HG03565 (cell line): ENCODE results near the gene CRY1.
"Not testable (repeated sequence)": the region's sequence is repeated elsewhere in the genome, so short reads cannot be mapped to it uniquely, and the experiment has no call there.

Experiments
- ATAC-seq: cut with Tn5 transposase; IDR thresholded peaks from one replicate; pipeline ENCODE4 v1.9.1; 2021; ENCODE audit warnings: mild to moderate bottlenecking, moderate library complexity; ENCODE audit not compliant: unreplicated experiment

Gene CRY1

DNA sequence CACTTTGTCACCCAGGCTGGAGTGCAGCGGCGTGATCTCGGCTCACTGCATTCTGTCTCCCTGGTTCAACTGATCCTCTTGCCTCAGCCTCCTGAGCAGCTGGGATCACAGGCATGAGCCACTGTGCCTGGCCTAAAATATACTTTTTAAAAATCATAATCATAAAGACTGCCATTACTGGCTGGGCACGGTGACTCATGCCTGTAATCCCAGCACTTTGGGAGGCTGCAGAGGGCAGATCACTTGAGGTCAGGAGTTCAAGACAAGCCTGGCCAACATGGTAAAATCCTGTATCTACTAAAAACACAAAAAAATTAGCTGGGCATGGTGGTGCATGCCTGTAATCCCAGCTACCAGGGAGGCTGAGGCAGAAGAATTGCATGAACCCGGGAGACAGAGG, 20.1 kb downstream of the CRY1 start:
- not testable (repeated sequence) for ATAC-seq

DNA sequence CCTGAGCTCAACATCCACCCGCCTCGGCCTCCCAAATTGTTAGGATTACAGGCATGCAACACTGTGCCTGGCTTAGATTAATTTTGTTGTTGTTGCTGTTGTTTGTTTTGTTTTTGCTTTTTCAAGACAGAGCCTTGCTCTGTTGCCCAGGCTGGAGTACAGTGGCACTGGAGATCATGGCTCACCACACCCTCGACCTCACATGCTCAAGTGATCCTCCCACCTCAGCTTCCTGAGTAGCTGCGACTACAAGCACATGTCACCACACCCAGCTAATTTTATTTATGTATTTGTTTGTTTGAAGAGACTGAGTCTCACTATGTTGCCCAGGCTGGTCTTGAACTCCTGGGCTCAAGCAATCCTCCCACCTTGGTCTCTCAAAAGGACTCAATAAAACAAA, 26.7 kb downstream of the CRY1 start:
- no peak for ATAC-seq

DNA sequence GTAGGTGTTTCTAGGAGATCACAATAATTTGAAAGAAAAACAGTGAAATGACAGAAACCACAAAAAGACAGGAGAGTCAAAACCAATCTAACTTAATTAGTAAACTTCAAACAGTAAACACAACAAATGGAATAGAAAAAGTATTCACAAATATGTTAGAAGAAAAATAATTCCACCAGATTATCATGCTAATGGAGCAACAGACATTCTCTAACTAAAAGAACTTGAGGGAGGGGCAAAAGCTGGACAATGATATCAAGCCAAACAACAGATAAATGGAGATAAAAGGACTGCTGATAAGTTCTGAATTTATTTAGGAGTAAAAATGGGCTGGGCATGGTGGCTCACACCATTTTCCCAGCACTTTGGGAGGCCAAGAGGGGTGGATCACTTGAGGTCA, 28.7 kb downstream of the CRY1 start:
- ATAC-seq, result no peak

DNA sequence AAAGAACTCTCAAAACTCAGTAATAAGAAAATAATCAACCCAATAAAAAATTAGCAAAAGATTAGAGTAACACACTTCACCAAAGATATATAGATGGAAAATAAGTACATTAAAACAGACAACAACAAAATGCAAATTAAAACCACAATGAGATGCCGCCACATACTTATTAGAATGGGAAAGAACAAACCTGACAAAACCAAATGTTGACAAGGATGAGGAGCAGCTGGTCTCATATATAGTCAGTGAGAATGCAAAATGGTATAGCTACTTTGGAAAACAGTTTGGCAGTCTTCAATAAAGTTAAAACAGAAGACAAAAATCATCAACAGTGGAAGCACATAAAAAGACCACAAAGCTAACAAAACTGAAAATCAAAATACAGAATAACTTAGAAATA, 29.1 kb downstream of the CRY1 start:
- ATAC-seq, result no peak

DNA sequence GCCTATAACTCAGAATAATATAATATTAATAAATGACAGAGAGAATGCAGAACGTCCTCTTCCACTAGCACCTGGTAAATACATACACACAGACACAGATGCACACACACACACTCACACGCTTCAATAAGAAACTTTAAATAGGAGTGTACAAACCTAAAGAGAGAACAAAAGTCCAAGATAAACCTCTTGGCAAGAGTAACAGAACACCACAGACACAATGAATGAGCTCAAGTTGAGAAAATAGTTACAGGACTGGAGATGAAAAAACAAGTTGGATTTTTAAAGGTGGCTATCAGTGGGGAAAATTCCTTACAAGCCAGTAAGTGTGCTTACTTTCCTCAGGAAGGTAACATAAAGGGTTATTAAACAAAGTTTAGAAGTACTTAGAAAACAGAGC, 35.2 kb downstream of the CRY1 start:
- no peak for ATAC-seq

DNA sequence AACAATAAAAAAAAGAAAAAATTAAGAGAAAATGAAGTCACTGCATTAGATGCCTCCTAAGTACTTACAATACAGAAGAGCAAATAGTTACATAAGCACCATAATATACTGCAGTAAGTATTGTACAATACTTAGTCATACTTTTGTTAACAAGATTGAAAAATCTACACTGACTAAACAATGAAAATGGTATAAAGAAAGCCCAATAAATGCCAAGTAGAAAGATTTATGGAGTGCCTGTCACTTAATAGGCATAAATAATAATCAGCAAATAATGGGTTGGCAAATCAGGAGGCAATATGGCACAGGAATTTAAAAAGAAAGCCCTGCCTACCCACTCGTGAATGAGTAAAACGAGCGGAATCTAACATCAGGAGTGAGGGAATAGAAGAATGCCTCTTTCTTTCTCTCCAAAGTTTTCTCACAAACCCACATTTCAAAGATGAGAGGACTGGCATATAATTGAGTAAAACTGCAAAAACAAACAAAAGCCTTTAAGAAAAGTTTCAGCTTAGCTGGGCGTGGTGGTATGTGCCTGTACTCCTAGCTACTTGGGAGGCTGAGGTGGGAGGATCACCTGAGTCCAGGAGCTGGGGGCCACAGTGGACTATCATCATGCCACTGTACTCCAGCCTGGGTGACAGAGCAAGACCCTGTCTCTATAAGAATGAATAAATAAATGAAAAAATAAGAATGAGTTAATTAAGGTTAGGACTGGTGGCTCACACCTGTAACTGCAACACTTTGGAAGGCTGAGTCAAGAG, 36.1 kb downstream of the CRY1 start:
- ATAC-seq, result no peak

DNA sequence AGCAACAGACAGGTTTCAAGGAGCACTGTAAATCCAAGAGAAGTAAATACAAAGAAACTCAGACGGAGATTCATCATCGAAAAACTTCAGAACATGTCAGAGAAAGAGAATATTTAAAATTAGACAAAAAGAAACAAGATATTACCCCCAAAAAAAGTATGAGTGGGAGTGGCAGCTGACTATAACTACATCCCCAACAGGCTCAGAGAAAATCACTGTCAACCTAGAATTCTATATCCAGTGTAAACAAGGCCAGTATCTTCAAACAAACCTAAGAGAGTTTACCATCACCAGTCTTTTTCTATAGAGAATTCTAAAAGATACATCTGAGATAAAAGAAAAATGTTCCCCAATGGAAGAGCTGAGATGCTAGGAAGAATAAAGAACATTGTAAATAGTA, 39.6 kb downstream of the CRY1 start:
- ATAC-seq, result no peak

DNA sequence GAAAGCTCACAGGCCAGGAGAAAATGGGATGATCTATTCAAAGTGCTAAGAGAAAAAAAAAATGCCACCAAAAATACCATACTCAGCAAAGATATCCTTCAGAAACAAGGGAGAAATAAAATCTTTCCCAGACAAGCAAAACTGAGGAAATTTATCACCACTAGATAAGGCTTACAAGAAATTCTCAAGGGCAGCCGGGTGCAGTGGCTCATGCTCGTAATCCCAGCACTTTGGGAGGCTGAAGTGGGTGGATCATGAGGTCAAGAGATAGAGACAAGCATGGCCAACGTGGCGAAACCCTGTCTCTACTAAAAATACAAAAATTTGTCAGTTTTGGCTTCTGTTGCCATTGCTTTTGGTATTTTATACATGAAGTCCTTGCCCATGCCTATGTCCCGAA, 48.2 kb downstream of the CRY1 start:
- no peak for ATAC-seq

DNA sequence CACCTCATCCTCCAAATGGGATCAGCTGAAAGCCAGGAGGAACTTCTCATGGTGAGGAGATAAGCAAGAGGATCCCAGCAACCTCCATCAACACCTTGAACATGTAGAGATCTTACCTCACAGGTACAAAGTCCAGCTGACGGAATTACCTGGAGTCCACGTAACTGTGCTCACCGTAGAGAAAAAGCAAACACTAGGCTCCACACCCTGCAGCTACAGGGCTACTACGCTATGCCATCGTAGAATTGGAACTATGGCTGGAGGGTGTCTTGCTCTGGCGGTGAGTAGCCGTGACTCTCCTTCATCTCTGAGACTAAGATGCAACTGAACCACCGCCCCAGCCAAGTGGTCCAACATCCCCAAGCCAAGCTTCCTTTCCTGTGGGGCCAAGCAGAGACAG, 50.5 kb downstream of the CRY1 start:
- no peak for ATAC-seq

DNA sequence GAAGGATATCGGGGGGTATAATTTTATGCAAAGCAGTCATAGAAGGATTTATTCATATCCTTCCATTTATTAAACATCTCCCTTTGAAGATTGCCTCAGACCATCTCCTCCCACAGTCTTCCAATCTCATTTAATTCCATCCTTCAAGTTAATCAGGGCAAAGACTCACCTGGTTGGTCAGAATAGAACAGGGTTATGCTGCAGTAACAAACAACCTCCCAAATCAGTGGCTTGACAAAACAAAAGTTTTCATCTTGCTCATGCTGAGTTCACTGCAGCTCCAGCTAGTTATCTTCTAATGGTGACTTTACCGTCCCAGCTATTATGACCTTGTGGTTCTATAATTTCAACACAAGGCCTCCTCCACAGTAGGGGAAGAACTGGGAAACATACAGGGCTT, 57.6 kb downstream of the CRY1 start:
- ATAC-seq, result no peak

DNA sequence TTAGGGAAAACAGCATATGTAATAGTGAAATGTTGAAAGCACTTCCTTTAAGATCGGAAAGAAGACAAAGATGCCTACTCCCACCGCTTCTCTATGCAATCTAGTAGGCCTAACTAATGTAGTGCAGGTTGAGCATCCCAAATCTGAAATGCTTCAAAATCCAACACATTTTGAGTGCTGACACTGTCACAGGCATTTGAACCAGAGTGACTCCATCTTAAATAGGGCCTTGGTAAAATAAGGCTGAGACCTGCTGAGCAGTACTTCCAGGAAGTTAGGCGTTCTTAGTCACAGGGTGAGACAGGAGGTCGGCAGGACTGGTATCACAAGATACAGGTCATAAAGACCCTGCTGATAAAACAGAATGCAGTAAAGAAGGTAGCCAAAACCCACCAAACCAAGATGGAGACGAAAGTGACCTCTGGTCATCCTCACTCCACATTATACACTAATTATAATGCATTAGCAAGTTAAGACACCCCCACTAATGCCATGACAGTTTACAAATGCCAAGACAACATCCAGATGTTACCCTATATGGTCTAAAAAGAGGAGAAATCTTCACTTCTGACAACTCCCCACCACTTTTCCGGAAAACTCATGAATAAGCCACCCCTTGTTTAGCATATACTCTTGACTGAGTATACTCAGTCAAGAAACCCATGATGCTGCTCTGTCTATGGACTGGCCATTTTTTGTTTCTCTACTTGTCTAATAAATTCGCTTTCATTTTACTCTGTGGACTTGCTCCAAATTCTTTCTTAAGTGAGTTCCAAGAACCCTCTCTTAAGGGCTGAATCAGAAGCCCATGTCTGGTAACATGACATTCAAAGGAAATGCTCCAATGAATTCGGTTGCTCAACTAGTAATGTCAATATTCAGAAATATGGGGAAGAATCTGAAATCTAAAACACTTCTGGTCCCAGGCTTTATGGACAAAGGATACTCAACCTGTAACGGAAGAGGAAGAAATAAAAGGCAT, 59.3 kb downstream of the CRY1 start:
- no peak for ATAC-seq

DNA sequence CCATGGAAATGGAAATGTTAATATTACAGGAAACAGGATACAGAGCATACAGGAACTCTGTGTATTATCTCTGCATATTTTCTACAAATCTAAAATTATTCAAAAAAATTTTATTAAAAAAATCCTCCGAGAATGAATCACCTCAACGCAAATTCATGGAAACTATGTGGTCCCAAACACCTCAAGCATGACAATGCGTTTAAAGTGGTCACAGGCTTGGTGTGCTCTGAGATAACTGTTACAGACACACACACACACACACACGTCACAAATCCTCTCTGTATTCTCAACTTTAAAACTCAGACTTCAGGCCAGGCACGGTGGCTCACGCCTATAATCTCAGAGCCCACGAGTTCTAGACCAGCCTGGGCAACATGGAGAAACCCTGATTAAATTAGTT, 61.1 kb downstream of the CRY1 start:
- no peak for ATAC-seq

DNA sequence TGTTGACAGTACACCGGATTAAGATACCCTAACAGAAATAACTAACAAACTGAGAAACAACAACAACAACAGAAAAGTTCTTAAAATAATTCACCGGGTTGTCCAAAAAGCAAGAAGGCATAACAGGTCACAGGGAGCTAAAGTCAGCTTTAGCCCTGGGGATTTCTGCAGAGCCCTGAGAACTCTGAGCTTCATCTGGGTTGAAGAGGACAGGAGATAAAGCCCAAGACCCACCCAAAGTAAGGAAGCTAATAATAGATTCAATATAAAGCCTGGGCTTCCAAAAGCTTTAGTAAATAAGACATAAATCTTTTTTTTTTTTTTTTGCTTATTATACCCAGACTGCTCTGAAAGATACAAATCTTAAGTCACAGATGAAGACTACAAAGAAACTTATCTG, 62.3 kb downstream of the CRY1 start:
- no peak for ATAC-seq

DNA sequence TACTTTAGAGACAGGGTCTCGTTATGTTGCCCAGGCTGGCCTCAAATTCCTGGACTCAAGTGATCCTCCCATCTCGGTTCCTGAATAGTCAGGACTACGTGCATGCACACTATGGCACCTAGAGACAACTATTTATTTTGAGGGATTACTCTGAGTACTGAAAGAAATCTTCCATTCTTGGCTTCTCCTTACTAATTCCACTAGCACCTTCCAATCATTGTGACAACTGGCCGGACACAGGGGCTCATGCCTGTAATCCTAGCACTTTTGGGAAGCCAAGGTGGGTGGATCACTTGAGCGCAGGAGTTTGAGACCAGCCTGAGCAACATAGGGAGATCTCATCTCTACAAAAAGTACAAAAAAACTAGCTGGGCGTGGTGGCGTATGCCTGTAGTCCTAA, 64.3 kb downstream of the CRY1 start:
- no peak for ATAC-seq

DNA sequence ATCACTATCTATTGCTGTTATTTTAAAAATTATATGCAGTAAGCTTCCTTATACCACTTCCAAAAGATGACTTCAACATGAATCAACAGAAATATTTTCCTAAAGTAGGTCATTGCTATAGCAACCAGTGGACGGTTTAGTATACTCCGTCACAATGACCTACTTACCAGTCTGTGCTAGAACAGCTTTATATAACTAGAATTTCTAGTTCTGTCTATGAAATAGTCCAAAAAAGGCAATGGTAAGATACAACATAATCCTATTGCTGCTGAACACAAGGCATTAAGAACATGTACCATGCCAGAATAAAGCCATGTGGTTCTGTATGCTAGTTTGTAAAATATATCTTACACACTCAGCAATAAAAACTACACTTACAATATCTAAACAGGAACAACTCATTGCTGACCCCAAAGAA, 65.7 kb downstream of the CRY1 start:
- ATAC-seq, result no peak

DNA sequence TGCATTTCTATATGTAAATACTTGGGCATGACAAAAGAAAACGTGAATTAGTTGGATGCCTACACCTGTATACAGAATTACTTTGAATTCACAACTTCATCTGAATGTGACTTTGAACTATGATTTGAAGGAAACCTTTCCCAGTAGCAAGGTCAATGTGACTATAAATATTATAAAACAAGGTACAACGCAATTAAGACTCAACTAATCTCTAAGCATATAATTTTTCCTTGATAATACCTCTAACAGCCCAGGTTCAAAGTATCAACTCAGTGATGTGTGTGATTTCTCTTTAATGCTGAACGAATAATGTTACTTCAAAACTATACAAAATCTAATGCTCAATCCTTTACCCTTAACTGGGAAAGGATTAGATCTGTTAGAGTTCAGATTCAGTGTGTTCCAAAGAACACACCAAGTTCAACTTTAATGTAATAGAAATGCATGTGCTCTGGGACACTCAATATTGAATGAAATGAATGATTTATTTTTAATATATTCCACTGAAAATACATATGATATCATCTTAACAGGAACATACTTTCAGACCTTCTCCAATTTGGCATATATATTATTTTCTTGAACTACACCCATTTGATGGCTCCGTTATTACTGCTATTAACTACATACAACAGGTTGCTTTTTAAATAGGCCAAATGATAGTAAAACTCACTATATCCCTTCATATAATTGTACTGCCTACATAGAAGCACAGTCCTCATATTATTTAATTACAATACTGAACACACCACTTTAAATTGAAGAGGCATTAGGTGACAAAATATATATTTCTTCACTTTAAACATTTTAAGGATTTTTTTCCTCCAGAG, 66.3 kb downstream of the CRY1 start:
- no peak for ATAC-seq

DNA sequence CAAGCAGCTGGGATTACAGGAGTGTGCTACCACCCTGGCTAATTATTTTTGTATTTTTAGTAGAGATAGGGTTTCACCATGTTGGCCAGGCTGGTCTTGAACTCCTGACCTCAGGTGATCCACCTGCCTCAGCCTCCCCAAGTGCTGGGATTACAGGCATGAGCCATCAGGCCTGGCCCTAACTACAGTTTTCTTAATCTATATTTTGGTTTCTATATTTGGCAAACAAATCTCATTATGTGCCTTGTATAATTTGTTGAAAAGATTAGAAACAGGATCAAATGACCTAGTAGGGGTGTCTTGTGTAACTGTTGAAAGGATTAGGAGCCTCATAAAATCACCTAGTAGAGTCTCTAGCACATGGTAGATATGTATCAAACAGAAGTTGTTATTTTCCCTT, 67.0 kb downstream of the CRY1 start:
- not testable (repeated sequence) for ATAC-seq

DNA sequence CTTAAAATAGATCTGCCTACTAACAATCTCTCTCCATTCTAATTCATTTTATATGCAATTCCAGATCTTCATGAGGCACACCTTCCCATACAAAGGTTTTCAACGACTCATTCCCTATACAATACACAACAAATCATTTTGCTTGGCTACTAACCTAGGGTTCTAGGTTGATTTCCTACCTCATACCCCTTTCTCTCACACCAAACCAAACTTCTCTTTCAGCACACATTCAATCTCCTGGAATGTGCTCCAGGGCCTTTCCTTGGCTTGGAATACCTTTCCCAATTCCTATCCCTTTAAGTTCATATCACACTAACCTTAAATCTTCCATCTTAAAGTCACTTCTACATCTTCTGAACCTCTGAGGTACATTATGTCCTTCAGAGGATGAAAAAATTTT, 67.7 kb downstream of the CRY1 start:
- no peak for ATAC-seq

DNA sequence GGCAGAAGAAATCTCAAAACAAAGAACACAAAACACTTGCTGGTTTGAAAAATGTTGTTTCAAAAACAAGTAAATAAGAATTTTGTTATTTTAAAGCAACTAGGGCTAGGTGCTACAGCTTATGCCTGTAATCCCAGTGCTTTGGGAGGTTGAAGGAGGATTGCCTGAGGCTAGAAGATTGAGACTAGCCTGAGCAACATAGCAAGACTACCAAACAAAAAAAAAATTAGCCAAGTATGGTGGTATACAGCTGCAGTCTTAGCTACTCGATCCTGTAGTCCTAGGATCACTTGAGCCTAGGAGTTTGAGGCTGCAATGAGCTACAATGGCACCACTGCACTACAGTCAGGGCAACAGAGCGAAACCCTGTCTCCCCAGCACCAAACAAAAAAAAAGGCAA, 73.8 kb downstream of the CRY1 start:
- no peak for ATAC-seq

DNA sequence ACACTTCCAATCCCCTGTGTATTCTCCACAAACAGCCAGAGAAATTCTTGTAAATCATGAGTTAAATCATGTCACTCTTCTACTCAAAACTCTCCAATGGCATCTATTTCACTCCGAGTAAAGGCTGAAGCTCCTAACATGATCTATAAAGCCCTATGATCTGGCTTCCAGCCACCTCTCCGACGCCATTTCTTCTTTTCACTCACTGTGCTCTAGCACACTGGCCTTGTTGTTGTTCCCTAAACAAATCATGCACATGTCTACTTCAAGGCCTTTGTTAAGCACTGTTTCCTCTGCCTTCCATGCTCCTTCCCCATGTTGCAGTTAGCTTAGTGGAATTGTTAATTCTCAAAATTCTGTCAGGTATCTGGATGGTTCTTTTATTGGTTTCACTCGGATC, 76.3 kb downstream of the CRY1 start:
- ATAC-seq, result no peak

DNA sequence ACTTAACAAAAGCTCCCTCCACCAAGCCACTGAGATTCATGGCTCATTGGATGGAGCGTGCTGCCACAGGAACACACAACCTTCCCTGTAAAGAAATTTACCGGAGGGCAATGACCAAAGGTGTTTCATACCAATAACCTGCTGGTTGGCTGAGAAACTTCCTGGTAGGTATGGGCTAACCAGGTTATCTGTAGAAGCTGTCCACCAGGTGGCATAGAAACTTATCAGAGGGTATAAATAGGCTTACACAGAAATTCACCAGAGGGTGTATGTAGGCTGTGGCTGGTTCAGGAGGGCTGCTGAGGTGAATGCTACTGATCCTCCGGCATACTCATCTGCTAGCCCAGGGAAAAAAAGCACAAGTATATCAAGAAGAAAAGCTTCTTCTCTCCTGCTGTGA, 79.3 kb downstream of the CRY1 start:
- no peak for ATAC-seq
